GM18505 (cell line): Measurements from ENCODE around the gene ENKUR.
"Not testable (repeated sequence)": the region's sequence is repeated elsewhere in the genome, so short reads cannot be mapped to it uniquely, and the experiment has no call there.

Experiments
- ATAC-seq: cut with Tn5 transposase; IDR thresholded peaks from one replicate; pipeline ENCODE4 v1.9.1; 2021; ENCODE audit not compliant: unreplicated experiment
- POLR2A ChIP-seq: IDR thresholded peaks from 4 replicates; pipeline ENCODE4 v1.6.1; 2011; ENCODE audit warnings: borderline replicate concordance; ENCODE audit not compliant: insufficient read depth, insufficient read length; ENCODE audit errors: extremely low read depth

ENKUR gene

DNA sequence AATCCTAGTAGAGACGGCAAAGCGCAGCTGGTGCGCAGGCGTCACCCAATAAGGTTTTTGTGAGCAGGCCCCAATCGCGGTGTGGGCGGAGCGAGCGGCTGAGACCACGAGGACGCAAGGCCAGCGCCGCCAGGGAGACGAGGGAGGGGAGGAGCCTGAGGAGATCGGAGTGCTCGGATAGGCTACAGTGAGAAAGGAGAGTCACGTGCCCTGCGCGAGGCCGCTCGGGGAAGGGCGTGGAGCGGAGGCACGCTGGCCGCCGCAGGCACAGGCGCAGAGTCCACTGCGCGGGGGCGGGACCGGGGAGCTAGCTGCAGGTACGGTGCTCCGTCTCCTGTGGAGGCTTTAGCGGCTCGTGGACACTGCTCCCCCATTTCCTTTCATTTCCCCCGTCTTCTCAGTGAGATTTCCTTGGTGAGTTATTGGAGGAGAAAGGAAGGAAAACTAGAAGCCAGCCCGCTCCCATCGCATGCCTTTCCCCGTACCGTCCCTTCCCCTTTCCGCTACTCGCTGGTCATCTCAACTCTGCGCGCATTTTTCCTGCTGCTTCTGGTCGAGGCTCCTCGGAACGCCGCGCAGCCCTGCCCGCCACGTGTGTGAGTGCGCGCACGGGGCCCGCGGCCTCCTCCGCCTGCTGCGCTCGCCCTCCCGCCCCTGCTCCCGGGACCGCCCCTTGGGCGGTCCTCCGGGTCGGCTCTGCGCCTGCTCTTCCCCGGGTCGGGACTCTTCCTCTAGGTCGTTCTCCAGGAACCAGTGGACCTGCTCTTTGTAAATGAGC lies 607 bp upstream of the ENKUR start, which contains the start of gene THNSL1:
Gene THNSL1, plus strand, starts transcription at position 237 of the 778 bp plus-strand sequence. CDS start 6,612 bp downstream, outside the sequence.
- TF ChIP-seq POLR2A = peak; percentile 83
- peak; percentile 98 for ATAC-seq

DNA sequence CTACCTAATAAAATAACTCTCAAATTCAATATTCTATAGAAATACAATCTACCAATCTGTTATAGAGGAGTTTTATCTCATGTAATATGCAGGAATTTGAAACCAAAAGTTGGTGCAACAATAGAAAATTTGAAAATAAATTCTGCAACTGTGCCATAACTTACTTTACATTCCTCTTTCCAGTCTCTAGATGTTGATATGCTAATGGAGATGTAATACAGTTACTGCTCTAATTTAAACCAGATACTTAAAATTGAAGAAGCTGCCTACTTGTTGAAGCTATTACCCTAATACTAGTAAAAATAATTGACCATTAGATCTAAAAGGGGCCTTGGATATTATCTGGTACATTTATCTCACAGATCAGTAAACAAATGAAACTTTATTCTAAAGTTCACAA lies 1.4 kb downstream of the ENKUR start:
- TF ChIP-seq POLR2A = no peak
- ATAC-seq = no peak

DNA sequence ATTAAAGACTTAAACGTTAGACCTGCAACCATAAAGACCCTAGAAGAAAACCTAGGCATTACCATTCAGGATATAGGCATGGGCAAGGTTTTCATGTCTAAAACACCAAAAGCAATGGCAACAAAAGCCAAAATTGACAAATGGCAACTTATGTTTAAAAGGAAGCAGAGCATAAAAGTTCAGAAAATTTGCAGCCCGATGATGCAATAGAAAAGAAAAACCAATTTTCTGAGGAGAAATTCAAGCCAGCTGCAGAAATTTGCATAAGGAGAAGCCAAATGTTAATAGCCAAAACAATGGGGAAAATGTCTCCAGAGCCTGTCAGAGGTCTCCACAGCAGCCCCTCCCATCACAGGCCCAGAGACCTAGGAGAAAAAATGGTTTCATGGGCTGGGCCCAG lies 4.4 kb downstream of the ENKUR start:
- ATAC-seq = not testable (repeated sequence)

DNA sequence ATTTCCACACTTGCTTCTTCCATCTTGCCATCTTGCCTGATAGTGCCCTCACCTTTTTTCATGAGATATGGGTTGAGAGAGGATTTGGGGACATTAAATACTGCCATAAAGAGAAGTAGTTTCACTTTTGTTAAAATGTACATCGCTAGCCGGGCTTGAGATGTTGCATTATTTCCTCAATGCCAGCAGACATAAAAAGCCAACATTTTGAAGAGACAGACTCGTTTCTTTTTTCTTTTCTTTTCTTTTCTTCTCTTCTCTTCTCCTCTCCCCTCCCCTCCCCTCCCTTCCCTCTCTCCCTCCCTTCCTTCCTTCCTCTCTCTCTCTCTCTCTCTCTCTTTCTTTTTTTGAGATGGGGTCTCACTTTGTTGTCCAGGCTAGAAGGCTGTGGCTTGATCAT lies 17.9 kb downstream of the ENKUR start:
- ATAC-seq = no peak
- no peak for TF ChIP-seq POLR2A

DNA sequence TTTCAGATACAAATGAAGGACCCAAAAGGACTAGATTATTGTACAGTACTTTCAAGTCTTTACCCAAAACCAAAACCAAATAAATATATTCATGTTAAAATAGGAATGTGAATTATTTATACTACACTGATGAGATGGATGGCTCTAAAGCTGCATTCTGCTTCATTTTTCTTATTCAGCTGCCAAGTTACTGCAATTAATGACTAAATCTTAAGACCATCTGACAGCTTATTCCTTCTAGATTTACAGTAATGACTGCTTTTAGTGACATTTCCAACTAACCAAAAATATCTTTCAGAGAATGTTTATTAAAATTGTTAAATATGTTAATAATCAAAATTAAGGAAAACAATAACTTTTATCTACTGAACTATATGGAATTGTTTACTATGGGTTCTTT lies 20.9 kb downstream of the ENKUR start:
- no peak for ATAC-seq
- TF ChIP-seq POLR2A = no peak

DNA sequence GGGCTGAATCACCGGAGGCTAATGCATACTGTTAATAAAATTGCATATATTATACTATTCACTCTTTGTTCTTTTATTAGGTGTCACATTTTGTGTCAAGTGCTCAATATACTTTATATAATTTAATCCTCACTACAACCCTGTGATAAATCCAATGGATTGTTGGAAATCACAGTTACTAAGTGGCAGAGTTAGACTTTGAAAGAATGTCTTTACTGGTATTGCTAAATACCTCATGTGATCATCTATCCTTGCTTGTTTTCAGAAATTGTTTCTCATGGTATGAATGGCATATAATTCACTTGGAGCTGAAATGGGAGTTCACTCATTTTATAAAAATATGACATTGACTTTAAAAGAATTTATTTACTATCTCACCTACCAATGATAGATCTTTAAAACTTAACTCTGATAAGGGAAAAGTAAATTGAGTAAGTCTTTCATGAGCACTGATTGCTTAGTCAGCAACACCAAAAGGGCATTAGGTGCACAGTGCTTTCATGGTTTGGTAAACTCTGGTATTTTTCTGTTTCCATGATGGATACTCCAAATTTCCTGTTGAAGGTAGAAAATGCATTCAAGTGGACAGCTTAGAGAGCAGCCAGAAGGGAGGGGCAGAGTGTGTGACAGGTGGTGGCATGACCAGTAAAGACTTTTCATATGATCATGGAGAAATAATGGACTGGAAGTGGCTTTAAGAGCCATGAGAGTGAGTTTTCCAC lies 22.6 kb downstream of the ENKUR start:
- ATAC-seq = no peak
- TF ChIP-seq POLR2A = no peak

DNA sequence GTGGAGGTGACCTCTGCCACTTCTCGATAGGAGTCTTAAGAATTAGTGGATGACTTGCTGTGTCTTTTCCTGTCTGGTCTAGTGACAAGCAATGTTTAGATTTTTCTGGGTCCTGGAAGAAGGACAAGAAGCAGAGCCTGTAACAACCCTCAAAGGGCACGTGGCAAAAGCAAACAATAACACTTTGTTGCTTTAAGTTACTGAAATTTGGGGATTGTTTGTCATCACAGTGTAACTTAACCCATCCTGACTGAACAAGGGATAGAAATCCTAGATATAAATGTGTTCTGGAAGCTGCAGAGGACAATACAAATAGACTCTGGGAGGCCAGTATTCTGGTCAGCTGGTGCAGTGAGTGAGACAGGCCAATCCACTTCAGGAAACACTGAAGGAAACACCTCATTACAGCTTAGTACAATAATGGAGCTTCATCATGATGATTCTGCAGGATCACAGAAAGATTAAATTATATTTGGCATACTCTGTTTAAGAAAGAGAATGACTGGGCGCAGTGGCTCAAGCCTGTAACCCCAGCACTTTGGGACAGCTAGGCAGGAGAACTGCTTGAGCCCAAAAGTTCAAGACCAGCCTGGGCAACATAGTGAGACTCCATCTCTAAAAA lies 23.3 kb downstream of the ENKUR start:
- ATAC-seq = no peak
- no peak for TF ChIP-seq POLR2A

DNA sequence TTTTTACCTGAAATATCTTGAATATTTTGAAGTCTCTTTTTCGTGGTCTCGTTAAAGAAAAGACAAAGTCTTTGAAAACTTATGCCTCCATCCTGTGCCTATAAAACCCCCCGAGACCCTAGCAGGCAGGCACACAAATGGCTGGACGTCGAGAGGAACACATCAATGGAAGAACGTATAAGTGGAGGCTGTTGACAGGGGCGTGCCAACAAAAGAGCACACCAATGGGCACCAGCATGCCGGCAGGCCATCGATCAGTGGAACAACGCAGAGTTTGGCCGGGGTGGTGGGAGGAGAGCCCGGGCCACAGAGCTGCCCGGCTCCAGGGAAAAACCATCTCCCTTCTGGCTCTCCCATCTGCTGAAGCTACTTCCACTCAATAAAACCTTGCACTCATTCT lies 24.7 kb downstream of the ENKUR start:
- TF ChIP-seq POLR2A = no peak
- no peak for ATAC-seq

DNA sequence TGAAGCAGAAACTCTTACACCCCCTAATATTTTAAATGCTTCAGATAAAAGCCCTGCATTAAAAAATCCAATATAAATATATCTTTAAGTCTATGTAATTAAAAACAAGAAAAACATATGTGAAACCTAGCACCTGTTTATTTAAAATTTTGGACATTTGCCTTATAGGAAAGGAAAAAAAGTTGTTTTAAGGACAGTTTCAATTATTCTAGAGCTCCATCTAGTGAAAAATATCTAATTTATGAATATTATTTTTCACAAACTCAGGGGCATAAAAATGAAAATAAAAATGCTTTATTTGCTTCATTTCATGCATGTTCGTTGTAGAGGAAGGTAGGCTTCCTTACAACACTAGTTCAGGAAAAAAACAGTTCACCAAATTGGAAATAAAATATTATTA lies 26.1 kb downstream of the ENKUR start:
- no peak for TF ChIP-seq POLR2A
- ATAC-seq = no peak

DNA sequence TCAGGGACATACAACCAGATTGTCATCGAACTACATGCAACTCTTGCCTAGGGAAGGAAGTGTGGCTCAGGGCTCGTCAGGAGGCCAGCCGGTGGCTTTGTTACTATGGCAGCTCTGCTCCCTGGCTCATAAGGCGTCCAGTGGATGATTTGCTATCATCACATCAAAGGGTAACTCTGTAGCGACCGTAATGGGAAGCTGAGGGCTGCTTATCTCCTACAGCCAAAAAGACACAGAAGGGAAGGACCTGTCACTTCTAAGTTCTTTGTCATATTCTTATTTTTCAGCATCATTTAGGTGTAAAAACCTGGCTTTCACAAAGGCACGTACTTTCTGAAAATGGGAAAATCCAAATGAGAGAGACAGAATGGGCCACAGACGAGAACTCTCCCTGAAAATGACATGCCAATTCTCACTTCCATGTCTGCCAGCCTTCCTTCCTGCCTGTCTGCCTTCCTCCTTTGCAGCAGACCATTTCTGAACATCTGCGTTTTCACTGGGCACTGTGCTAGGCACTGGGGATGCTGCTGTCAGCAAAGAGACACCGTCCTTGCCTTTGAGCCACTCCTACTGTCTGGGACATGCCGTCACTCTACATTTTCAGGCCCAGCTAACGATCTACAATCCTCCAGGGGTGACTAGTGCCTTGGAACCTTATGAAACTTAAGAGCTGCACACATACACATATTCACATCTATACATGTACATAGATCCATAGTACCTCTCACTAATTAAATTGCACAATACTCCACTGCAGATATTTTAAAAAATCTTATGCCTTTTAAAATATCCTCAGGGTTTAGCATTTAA lies 26.9 kb downstream of the ENKUR start:
- TF ChIP-seq POLR2A = no peak
- no peak for ATAC-seq

DNA sequence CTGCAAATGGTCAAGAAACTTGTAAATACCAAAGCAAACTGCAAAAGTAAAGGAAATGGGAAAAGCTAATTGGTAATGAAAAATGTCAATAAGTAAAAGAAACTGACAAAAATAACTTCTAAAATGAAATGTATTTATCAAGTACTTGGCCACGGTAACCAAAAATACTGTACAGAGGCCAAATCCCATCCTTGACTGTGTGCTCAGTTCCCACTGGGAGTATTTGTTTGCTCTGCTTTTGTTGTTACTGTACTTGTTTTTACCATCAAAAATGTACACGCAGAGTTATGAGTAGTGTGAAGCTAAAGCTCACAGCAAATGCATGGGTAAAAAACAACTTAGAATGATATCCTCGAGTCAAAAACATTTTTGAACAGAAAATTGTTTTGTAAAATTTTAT lies 31.1 kb downstream of the ENKUR start:
- ATAC-seq = no peak

DNA sequence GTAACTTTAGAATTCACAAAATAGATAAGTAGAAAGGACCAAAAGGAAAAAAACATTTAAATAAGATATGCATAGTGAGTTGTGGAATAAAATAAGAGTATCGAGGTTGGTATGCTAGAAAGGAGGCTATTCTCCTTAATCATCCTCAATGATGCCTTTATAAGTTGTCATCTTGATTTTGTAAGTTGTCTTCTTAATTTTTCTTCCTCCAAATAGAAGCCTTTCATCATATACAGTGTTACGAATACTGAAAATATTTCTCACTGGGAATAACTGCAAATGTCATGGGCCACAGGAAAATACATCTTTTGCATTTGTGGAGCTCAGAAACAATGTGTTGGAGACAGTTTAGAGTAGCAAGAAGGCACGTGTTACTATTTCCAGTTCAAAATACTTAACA lies 32.0 kb downstream of the ENKUR start:
- TF ChIP-seq POLR2A = no peak
- ATAC-seq = no peak

More for the DNA sequence above, 31.1 kb downstream of the ENKUR start:
- TF ChIP-seq POLR2A = no peak

DNA sequence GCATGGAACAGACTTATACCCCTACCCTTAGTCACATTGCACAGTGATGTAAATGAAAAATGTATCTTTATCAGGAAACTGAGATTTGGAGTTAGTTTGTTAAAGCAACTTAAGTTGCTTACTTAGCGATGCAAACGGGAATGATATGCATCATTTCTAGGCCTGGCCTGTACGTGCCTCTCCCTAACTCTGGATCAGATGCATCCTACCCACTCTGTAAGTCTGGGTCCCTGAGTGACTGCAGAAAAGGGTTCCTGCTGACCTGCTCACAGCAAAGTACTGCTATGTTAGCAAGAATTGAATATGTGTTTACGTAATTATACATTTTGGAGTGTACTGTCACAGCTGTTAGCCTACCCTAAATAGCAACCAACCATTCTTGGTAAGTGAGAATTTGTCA lies 32.8 kb downstream of the ENKUR start:
- no peak for ATAC-seq
- no peak for TF ChIP-seq POLR2A

DNA sequence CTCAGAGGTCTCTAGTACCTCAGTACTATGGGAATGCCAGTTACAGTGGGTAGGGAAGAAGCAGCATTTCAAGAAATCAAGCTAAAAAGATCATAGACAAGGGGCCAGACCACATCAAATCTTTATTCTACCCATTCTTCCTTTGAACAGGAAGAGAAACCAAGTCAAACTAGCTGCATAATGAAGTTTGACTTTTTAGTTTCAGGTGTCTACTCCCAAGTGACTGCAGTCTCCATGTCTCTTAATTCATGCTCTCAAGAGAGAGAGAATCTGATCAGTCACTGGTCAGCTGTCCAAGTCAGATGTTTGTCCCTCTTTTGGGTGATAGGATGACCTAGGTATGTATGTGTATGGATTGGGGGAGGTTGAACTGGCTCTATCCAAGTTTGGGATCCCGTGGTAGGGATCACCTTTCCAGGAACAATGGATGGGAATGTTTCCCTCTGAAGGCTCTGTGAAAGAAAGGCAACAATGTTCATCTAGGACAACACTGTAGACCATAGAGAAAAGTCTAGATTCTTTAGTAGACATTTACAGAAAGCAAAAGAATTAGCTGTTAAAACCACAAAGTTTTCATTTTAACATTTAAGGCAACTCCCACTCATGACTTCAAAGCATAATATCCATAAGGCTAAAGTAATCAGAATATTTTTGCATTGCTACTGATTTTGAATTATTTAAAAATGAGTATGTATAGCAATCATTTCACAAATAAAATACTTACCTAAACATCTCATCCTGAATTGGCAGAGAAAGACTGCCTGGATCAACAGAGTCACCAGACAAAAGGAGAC lies 33.4 kb downstream of the ENKUR start:
- no peak for TF ChIP-seq POLR2A
- no peak for ATAC-seq
